RPMI8226 (cell line): ENCODE measurements around the gene MOSMO.
"Not testable (repeated sequence)": the region's sequence is repeated elsewhere in the genome, so short reads cannot be mapped to it uniquely, and the experiment has no call there.

Source experiments
- DNase-seq: peaks from one replicate; pipeline ENCODE4 v3.0.0-alpha.2; 2015

MOSMO gene

DNA sequence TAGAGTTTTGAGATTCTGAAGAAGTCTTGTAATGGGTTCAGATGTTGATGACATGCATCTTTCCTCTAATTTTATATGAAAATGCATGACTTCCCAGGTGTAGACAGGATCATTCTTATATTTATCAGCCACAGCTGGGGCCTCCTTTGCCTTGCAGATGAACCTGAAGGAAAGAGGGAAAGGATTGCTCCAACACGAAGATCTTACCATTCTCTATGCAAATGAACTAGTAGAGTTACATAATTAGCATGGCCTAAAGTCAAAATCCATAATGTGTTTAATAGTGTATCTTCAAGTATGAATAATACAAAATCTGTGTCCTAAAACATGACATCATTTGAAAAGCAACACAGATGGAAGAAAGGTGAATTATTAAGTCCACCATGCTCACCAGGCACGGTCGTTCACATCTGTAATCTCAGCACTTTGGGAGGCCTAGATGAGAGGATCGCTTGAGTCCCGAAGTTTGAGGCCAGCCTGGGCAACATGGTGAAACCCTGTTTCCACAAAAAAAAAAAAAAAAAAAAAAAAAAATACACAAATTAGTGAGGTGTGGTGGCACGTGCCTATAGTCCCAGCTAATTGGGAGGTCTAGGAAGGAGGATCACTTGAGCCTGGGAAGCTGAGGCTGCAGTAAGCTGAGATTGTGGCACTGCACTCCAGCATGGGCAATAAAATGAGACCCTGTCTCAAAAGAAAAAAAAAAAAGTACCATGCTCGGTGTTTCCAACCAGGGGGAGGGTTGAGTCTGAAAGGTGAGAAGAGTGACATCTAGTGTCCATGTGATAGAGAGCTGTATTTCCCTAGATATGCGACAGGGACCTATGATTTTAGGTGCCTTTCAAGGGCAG is 90.7 kb downstream of the MOSMO start:
- peak; percentile 70 for DNase-seq

- no peak for DNase-seq
These were observed 91.5 kb downstream of the MOSMO start for GRCh38 chr16:22099256-22099975.

GRCh38 chr16:22103441-22103840 is 95.5 kb downstream of the MOSMO start:
- DNase-seq: no peak

- peak; percentile 75 for DNase-seq
These were observed 101.5 kb downstream of the MOSMO start for GRCh38 chr16:22109258-22109898.

GRCh38 chr16:22111629-22112028 is 103.7 kb downstream of the MOSMO start:
- not testable (repeated sequence) for DNase-seq

DNA sequence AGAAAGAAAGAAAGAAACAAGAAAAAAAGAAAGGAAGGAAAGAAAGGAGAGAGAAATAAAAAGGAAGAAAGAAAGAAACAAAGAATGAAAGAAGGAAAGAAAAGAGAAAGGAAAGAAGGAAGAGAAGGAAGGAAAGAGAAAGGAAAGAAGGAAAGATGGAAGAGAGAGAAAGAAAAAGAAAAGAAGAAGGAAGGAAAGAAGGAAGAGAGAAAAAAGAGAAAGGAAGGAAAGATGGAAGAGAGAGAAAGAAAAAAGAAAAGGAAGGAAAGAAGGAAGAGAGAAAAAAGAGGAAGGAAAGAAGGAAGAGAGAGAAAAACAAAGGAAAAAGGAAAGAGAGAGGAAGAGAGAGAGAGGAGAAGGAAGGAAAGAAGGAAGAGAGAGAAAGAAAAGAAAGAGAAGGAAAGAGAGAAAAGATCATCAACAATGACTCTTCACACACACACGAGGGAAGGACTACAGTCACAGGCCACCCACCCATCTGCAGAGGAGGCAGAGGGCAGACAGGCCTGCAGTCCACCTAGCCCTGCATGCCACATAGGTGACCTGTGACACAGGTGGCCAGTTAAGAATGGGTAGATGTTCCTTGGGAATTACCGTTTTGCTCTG is 108.3 kb downstream of the MOSMO start:
- DNase-seq: no peak

GRCh38 chr16:22117609-22118008 is 109.7 kb downstream of the MOSMO start:
- DNase-seq: no peak

DNA sequence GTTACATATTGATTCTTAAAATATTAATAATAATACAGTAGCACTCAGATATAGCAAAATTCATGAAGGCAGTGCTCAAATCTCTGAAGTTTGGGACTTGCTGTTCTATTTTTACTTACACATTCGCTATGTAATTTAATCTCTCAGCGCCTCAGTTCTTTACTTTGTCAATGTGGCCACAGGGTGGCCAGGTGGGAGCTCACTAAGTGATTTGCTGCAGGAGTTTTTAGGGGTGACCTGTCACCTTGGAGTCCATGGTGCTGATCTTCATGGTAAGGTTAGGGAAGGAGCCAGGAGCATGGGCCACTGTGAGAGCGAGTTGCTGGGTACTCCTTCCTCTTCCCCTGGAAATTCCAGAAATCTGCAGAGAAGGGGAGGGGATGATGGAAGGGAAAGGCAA is 112.5 kb downstream of the MOSMO start:
- peak; percentile 41 for DNase-seq

DNA sequence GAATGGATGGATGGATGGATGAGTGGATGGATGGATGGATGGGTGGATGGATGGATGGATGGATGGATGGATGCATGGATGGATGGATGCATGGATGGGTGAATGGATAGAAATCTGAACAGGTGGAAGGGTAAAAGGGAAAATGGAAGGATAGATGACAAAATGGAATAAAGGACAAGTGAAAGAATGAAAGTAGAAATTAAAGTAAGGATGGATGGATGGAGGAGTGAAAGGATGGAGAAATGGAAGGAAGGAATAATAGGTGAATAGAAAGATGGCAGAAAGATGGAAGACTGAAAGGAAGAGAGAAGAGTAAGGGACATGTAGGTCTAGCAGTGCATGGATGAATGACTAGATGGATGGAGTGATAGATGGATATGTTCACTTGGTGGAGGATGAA is 114.3 kb downstream of the MOSMO start:
- no peak for DNase-seq

DNA sequence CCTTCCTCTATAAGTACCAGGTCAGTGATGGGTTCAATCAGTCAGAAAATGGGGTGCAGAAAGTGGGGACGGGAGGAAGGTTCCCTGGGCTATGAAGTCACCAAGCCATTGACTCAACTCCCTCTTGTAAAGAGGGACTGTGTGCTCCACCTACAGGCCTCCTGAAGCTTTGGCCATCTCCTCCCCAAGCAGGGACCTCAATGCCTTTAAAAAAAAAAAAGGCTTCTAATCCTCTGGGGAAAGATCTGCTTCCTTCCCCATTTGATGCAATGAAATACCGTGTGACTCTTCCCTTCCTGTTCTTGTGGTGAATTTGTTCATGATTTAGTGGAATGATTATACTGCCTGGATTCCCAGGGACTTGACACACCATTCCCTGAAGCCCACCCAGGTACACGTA is 115.2 kb downstream of the MOSMO start:
- DNase-seq: peak; percentile 33

GRCh38 chr16:22123759-22124490 is 116.0 kb downstream of the MOSMO start:
- DNase-seq: no peak

GRCh38 chr16:22124583-22125284 is 116.8 kb downstream of the MOSMO start:
- DNase-seq: no peak

DNA sequence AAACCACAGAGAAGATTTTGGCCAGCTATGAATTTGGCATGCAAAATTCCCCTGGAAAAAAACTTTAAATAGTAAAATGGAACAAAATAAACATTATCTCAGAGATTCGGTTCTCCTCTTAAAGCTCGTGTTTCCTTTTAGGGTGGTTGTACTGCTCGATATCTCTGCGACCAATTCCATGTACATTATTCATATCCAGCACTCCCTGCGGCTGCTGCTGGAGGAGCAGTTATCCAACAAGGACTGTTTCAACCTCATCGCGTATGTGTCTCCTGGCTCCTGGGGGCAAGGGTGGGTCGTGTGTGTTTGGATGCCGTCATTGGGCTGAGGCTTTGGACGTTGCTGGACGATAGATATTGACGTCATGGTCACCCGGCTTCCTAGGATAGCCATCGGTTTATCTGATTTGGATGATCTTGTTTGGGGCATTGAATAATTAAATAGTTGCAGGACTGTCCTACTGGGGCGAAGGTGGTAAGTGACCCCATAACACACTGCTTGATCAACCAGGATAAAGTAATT is 118.2 kb downstream of the MOSMO start:
- DNase-seq: no peak

GRCh38 chr16:22128537-22128936 is 120.6 kb downstream of the MOSMO start:
- DNase-seq: not testable (repeated sequence)

DNA sequence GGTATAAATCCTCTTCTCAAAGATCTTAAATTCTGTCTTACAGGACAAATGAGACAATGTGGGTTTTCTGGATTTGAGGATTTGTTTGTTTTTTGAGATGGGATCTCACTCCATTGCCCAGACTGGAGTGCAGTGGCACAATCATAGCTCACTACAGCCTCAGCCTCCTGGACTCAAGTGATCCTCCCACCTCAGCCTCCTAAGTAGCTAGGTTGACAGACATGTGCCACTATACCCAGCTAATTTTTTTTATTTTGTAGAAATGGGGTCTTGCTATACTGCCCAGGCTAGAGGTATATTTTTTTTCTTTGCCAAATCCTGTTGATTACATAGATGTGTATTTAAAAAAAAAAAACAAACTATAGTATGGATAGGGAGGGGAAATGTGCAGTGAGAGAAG is 122.6 kb downstream of the MOSMO start:
- DNase-seq: no peak

DNA sequence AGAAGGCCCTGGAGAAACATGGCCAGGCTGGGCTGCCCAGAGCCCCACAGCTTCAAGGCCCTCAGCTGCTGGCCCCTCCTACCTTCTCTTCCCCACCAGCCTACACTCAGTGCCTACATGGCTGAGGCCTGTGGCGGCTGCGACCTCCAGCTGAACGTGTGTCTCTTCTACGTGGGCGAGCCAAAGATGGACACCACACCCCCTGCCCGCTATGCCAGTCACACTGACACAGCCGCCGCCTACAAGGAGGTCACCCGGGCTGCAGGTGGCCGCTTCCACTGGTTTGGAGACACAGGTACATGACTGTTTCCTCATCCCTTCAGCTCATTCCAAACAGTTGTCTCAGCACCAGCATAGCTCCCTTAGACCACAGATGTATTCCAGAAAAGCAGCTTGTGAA is 124.9 kb downstream of the MOSMO start:
- no peak for DNase-seq
